Activated CD4-positive, CD25-positive, alpha-beta regulatory T cell treated with anti-CD3 and anti-CD28 coated beads, Interleukin-2, amount 50 U/mL, for 16 hours (primary cell): ENCODE results near the gene TSFM.
"Not testable (repeated sequence)": the region's sequence is repeated elsewhere in the genome, so short reads cannot be mapped to it uniquely, and the experiment has no call there.

Source experiments
- DNase-seq: peaks from one replicate; pipeline ENCODE4 v3.0.0-alpha.2; 2020; ENCODE audit warnings: low read depth, low spot score

The TSFM gene

GRCh38 chr12:57762463-57762862 lies 20.1 kb upstream of the TSFM start:
- no peak for DNase-seq

GRCh38 chr12:57763881-57764661 lies 18.5 kb upstream of the TSFM start:
- DNase-seq: no peak

GRCh38 chr12:57764662-57765002 lies 18.0 kb upstream of the TSFM start:
- DNase-seq: no peak

- DNase-seq: no peak
These were observed 17.4 kb upstream of the TSFM start for GRCh38 chr12:57765003-57765697.

- no peak for DNase-seq
These were observed 16.7 kb upstream of the TSFM start for GRCh38 chr12:57765698-57766463.

GRCh38 chr12:57766464-57767304 lies 15.9 kb upstream of the TSFM start, which contains the start of gene CYP27B1:
Gene CYP27B1 (minus strand): TSS chr12:57767078. CDS start chr12:57767041, 37 bp downstream.
- no peak for DNase-seq

- no peak for DNase-seq
These were observed 15.3 kb upstream of the TSFM start for GRCh38 chr12:57767305-57767698.

- no peak for DNase-seq
These were observed 14.7 kb upstream of the TSFM start for GRCh38 chr12:57767876-57768275.

GRCh38 chr12:57769594-57769993 lies 13.0 kb upstream of the TSFM start:
- no peak for DNase-seq

GRCh38 chr12:57770734-57771133 lies 11.9 kb upstream of the TSFM start:
- no peak for DNase-seq

- DNase-seq: peak; percentile 62
These were observed 11.2 kb upstream of the TSFM start for GRCh38 chr12:57771236-57771872.

- DNase-seq: peak; percentile 87
These were observed 10.6 kb upstream of the TSFM start, which contains the start of gene METTL1 for GRCh38 chr12:57771873-57772428. Gene METTL1 (minus strand): TSS chr12:57772105. CDS start chr12:57772083, 22 bp downstream.

- no peak for DNase-seq
These were observed 9.9 kb upstream of the TSFM start, which contains the start of gene EEF1AKMT3 for GRCh38 chr12:57772429-57773322. Gene EEF1AKMT3 (plus strand): TSS chr12:57772614. CDS start chr12:57772725, 111 bp downstream.

- not testable (repeated sequence) for DNase-seq
These were observed 8.0 kb upstream of the TSFM start for GRCh38 chr12:57774634-57775033.

GRCh38 chr12:57775044-57775443 lies 7.5 kb upstream of the TSFM start:
- DNase-seq: no peak

- DNase-seq: no peak
These were observed 6.9 kb upstream of the TSFM start for GRCh38 chr12:57775563-57776246.

- DNase-seq: no peak
These were observed 6.4 kb upstream of the TSFM start for GRCh38 chr12:57776247-57776587.

GRCh38 chr12:57777367-57777766 lies 5.2 kb upstream of the TSFM start:
- no peak for DNase-seq

- DNase-seq: no peak
These were observed 4.7 kb upstream of the TSFM start for GRCh38 chr12:57777911-57778310.
